ENCODE data around the gene RCE1.

Gene RCE1

DNA sequence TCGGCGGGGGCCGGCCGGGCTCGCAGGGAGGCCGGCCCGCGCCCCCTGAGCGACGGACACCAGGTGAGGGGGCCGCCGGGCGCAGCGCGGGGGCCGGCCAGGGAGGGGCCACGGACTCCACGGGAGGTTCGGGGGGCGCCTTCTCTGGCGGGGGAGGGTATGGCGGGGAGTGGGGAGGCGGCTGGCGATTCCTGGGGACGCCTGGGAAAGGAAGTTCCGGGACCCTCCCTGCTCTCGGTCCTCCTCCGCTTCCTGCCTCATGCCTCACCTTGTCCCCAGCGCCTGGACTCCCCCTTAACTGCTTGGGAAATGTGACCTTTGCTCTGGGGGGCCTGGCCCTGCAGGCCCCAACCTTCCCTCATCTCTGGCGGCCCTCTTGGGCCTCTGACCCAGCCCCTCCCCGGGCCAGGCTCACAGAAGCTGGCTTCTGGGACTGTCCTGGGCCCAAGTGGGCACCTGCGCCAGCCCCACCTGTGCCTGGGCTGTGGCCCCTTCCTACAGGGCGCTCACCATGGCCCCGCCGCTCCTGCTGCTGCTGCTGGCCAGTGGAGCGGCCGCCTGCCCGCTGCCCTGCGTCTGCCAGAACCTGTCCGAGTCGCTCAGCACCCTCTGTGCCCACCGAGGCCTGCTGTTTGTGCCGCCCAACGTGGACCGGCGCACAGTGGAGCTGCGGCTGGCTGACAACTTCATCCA lies 14.1 kb downstream of the RCE1 start:
- no peak for DNase-seq (ENCODE audit: low spot score)

DNA sequence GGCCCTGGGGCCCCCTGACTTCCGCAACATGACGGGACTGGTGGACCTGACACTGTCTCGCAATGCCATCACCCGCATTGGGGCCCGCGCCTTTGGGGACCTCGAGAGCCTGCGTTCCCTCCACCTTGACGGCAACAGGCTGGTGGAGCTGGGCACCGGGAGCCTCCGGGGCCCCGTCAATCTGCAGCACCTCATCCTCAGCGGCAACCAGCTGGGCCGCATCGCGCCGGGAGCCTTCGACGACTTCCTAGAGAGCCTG lies 14.6 kb downstream of the RCE1 start:
- DNase-seq (ENCODE audit: low spot score), result no peak

DNA sequence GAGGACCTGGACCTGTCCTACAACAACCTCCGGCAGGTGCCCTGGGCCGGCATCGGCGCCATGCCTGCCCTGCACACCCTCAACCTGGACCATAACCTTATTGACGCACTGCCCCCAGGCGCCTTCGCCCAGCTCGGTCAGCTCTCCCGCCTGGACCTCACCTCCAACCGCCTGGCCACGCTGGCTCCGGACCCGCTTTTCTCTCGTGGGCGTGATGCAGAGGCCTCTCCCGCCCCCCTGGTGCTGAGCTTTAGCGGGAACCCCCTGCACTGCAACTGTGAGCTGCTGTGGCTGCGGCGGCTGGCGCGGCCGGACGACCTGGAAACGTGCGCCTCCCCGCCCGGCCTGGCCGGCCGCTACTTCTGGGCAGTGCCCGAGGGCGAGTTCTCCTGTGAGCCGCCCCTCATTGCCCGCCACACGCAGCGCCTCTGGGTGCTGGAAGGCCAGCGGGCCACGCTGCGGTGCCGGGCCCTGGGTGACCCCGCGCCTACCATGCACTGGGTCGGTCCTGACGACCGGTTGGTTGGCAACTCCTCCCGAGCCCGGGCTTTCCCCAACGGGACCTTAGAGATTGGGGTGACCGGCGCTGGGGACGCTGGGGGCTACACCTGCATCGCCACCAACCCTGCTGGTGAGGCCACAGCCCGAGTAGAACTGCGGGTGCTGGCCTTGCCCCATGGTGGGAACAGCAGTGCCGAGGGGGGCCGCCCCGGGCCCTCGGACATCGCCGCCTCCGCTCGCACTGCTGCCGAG lies 15.1 kb downstream of the RCE1 start:
- DNase-seq (ENCODE audit: low spot score), result no peak

DNA sequence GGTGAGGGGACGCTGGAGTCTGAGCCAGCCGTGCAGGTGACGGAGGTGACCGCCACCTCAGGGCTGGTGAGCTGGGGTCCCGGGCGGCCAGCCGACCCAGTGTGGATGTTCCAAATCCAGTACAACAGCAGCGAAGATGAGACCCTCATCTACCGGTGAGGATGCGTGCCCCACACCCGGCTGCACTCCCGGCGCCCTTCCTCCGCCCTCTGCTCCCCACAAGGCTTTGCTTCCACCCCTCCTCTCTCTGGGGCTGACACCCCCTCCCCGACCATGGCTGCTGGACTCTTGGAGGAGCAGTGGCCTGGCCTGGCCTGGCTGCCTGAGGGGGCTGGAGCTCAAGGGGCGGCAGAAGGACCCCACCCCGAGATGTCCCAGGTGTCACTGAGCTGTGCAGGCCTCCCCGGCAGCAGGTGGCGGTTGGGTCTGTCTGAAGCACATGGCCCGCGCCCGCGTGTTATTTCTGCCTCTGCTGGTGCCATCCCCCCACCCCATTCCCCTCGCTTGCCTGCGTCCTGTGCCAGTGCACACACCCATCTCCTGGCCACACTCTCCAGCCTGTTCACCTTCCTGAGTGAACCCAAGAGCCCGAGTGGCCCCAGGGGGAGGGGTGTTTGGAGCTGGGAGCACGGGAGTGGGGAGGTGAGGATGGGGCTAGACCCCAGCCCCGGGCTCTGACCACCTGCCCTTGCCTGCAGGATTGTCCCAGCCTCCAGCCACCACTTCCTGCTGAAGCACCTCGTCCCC lies 15.9 kb downstream of the RCE1 start:
- DNase-seq (ENCODE audit: low spot score), result no peak

DNA sequence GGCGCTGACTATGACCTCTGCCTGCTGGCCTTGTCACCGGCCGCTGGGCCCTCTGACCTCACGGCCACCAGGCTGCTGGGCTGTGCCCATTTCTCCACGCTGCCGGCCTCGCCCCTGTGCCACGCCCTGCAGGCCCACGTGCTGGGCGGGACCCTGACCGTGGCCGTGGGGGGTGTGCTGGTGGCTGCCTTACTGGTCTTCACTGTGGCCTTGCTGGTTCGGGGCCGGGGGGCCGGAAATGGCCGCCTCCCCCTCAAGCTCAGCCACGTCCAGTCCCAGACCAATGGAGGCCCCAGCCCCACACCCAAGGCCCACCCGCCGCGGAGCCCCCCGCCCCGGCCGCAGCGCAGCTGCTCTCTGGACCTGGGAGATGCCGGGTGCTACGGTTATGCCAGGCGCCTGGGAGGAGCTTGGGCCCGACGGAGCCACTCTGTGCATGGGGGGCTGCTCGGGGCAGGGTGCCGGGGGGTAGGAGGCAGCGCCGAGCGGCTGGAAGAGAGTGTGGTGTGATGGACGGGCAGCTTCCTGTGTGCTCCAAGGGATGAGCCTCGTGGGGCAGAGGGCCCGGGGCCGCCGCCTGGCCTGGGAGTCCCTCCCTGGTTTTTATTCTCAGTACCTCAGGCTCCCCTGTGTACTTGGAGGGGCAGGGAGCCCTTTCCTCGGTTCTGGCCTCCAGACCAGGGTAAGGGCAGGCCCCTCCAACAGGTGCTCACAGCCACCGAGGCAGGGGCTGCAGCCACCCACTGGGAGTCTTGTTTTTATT lies 16.6 kb downstream of the RCE1 start:
- no peak for DNase-seq (ENCODE audit: low spot score)

DNA sequence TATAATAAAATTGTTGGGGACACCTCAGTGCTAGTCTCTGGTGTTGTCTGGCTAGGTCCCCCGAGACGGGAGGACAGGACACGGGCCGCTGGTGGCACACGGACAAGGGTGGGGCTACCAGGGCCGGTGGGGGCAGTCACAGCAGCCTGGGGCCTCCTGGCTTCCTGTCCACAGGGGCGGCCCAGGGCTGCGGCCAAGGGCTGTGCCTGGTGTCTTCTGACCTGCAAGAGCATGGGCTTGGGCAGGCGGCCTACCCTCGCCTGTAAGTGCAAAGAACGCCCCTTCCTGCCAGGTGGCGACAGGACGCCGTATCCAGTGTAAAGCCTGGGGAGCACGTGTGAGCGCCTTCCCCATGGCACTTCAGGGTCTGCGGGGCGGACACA lies 17.2 kb downstream of the RCE1 start:
- DNase-seq (ENCODE audit: low spot score), result no peak

DNA sequence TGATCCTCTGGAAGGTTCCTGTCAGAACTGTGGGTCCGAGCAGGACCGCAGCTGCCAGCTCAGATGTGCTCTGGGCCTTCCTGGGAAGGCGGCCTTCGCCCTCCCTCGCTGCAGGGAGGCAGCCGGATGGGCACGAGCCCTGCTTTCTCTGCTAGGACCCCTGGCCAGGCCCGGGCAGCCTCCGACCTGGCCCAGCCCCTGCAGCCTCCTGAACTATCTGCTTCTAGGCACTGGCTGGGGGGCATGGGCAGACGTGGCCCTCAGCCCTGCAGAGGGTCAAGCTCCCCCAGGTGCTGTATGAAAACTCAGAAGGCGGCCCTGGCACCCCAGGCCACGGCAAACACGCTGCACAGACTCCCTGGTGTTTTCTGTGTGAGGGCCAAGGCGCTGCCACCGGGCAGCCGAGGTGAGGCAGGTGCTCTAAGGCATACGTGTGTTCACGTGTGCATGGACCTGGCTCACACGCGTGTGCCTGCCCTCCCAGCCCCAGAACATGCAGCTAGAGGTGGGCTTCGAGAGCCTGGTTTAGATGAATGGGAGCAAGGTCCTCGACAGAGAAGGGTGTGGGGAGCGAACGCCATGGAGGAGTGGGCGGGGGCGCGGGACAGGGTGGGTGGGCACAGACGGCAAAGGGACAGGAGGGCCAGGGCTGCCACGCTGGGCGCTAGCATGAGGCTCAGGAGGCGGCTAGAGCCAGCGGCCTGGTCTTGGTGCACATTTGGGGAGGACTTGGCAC lies 18.0 kb downstream of the RCE1 start:
- no peak for DNase-seq (ENCODE audit: low spot score)

DNA sequence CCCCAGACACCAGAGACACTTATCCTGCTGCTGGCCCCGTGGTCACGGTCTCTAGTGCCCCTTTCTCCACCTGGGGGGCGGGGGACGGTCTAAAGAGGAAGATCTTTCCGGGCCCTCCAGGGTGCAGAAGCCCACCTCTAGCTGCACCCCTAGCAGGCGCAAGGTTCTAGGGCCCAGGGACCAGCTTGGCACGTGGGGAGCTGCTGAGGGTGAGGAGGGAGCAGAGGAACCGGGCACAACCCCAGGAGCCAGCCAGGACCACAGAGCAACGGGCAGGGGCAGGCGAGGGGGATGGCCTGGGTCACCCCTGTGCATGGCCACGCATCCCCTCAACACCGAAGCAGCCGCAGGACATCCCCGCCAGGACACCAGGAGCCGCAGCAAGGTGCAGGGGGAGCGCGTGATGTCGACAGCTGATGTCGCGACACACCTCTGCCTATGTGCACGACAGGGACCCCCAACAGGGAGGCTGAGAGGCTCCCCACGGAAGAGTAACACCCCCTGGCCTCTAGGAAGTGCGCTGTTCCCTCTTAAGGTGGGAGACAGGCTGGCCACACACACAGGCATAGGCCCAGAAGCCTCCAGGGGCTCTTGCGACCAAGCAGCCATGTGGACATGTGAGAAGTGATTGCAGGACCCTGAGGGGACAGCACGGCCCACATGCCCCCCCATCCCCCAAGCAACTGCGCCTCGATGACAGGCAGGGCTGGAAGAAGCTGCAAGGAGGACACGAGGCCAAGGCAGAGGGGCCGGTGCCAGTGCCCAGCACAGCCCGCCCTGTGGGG lies 18.7 kb downstream of the RCE1 start:
- no peak for DNase-seq (ENCODE audit: low spot score)

DNA sequence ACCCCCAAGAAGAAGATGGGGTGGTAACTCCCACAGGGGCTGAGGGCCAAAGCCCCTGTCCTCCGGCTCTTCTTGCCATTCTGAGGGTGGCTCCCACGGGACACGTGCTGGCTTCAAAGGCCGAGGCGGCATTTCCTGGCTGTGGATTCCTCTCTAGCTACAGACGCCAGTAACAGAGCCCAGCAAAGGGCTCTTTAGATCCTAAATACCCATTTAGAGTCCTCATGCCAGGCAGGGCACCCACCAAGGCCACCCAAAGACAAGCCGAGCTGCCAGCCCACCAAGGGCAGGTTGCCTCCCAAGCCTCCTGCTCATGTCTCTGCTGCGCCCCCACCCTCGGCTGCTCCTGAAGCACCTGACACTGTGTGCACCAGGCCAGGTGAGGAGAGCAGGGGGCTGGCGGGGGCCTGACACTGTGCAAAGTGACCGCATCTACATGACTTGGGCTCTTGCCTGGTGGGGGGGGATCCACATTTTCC lies 19.4 kb downstream of the RCE1 start:
- no peak for DNase-seq (ENCODE audit: low spot score)

DNA sequence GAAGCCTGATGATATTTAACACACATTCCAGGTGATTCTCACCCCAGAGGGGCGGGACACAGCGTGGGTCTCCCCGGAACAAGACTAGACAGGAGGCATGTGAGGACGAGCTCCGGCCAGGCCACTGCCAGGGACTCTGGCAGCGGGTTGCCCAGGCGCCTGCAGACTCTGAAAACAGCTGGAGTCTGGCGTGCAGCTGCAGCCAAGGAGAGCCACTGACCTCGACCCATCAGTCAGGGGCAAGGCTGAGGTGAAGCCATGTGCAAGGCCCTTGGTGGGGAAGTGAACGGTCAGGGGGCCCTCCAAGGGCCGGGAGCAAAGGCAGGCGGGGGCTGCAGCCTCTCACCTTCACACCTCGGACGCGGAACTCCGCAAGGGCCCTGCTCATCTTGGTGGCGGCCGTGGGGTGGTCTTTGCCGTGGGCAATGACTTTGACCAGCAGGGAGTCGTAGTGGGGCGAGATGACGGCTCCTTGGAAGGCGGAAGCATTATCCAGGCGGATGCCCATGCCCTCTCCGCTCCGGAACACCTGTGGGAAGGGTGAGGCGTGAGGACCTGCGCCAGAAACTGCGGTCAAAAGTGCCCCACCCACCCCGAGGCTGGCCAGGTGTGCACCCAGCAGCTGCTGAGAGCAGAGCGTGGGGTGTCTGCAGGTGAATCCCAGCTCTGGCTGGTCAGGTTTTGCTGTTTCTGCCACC lies 20.3 kb downstream of the RCE1 start:
- no peak for DNase-seq (ENCODE audit: low spot score)

DNA sequence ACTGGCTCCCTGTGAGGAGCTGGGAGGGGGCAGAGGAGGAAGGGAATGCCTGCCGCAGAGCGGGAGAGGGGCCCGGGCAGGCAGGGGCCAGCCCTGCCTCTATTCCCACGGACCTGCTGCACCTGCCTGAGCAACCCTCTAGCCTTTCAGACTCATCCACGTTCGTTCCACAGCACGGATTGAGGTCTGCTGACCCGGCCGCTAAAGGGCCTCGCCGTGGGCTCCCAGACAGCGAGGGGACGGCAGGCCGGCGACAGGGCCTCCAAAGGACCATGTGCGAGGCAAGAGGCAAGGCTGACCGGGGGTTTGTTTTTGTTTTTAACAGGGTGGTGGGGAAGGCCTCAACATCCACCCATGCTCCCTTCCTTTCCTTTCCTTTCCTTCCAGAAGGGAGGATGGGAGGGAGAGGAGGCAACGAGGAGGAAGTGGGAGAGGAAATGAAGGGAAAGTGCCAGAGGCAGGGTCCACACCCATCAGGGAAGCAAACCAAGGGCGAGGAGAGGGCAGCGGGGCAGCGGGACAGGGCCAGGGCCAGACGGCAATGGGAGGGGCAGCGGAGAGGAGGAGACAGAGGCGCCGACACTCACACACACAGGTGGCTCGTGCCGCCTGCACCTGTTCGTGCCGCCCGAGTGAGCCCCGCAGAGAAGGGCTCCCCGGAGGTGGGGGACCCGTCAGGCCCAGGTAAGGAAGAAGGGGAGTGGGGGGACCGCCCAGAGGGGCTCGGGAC lies 21.1 kb downstream of the RCE1 start:
- DNase-seq (ENCODE audit: low spot score), result no peak

DNA sequence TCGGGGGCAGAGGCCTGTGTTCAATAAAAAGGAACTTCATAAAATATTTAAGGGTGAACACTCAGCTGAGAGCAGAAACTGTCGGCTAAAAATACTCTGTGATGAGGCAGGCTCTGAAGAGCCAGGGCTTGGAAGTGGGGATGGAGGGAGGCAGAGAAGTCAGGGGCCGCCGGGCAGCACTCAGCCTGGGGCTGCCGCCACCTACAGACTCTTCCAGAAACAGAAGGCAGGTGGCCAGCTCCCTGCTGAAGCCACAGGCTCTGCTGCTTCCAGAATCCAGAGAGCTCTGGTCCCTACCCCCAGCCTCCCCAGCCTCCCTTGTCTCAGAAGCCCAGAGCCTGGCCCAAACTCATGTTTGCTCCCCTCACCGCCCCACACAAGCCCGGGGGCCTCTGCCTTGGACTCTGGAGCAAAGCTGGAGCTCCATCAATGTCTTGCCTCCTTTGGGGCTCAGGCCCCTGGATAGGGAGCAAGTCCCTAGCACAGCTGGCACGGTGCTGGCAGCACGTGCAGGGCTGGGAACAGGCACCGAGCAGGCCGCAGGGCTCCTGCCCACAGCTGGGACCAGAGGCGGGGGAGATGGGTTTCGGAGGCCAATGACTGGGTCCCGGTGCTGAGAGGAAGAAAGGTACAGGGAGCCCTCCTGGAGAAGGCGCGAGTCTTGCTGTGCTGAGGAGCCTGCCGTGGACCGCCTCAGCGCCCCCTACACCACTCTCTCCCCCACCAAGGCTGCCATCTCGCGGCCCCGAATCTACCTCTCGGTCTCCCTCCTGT lies 21.9 kb downstream of the RCE1 start:
- DNase-seq (ENCODE audit: low spot score), result no peak

DNA sequence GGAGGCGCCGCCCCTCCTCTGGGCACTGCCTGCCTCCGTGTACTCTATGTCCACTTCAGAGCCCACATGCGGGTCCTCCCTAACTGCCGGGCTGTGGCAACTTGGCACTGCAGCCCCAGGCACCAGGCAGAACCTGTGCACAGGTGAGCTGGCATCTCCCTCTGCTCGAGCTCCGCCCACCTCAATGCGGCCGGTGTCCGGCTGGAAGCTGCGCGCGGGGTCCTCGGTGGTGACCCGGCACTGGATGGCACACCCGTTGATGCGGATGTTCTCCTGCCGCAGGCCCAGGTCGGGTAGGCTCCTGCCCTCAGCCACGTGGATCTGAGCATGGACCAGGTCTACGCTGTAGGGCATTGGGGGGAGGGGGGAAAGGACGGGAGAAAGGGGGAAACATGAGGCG lies 22.8 kb downstream of the RCE1 start:
- no peak for DNase-seq (ENCODE audit: low spot score)

DNA sequence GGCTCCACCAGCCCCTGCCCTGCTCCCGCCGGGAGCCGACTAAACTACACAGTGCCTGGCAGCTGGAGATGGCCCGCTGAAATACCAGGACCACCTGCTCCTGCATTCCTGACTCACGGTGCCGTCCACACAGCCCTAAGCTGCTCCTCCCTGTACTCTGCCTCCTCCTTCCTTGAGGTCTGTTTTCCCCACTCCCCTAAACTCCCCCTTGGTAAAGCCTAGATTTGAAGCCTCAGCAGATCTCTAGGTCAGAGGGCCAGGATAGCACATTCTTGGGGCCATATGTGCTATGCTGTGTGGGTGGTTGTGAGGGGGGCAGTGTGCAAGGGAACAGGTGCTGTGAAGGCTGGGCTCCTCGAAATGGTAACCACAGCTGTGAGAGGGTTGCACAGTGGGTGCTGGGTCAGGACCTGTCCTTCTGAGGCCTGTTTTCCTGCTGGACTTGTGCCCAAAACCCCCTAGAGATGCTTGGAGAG lies 23.3 kb downstream of the RCE1 start:
- DNase-seq (ENCODE audit: low spot score), result no peak

DNA sequence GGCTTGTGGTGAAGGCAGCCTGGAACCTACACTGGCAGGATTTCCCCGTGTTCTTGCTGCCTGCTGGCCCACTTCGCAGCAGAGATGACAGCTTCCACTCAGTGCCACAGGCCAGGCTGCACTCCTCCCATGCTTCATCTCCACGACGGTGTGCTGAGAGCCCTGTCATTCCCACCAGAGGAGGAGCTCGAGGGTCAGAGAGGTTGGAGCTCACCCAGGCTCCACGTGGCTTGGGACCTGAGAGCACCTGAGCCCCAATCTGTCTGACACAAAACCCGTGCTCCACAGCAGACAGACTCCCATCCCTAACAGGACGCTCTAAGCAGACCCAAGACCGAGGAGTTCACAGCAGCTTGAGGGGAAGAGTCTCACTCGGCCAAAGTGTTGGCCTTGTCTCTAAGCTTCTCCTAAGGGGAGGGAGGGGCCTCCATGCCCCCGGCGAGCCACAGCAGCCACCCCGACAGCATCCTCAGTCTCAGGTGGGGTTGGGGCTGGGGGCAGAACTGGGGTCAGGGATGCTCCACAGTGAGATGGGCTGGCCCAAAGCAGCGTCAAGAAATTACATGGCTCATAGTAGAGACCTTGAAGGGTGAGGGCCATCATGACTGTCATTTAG lies 24.3 kb downstream of the RCE1 start:
- DNase-seq (ENCODE audit: low spot score), result no peak

DNA sequence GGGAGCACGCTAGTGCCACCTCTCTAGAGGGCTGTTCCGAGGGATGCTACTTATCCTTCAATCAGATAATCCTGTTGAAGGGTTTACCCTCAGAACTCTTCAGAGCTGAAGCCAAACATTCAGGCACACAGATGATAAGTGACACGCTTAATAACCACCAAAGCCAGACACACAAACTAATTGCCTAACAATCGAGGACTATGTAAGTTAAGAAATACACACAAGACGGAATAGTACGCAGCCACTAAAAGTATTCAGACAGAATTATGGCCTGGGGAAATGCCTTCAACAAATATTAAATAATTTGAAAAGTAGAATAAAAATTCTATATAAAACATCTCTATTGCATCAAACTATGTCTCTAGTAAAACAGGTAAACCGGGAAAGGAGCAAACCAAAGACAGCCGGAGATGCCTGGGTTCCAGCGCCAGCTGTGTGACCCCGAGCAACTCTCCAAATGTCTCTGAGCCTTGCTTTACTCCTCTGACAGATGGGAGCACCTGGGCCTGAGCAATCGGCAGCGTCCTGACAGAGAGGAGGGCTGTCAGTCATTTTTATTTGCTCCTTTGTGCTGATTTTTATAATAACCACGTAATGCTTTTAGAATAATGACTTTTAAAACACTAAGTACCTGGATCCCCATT lies 25.0 kb downstream of the RCE1 start:
- DNase-seq (ENCODE audit: low spot score), result no peak

DNA sequence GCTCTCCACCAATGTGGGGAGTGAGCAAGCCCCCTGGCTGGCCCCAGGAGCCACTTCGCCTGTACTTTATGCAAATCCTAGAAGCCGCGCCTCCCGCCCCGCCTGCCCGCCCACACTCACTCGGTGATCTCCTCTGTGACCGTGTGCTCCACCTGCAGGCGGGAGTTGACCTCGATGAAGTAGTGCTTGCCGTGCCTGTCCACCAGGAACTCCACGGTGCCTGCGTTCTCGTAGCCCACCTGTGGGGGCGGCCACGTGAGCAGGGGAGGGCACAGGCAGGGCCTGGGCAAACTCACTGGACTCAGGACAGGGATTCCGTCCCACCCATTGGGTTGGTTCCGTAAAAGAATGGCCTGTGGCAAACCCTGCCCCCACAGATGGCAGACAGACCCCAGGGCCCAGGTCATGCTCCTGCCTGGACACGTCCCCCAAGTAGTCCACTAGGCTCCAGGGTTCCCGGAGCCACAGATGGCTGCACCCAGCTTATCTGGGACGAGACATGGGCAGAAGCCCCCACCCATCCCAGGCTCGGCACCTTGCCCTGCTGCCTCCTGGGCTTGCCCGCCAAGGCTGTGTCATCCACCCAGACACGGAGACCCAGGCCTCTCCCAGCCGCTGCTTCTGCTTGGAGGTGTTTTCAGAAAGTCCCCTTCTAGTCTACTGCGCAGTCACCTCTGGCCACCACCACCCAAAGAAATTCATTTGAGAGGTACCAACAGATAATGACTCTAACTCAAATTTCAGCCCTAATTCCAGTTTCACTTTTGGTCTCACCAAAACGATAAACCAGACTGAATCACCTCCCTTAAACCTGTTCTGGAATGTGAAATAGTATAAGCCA lies 25.7 kb downstream of the RCE1 start:
- DNase-seq (ENCODE audit: low spot score), result no peak
